Testis (tissue), 3 donors: ENCODE results near the gene TUB. TPM values are rescaled to one million over a fixed set of nuclear protein-coding genes. Genes with fewer than 3 reads are reported as not detected.

Source experiments
- DNase-seq: peaks from one replicate; pipeline ENCODE4 v3.0.0-alpha.2; 2019
- H3K27ac ChIP-seq, 2 donors: fragments of 200-600 bp; sonication (generic); one replicate each; pipeline ENCODE4 v1.5.1; 2019
- H3K27me3 ChIP-seq: fragments of 200-600 bp; sonication (generic); one replicate; pipeline ENCODE4 v1.5.1; 2019
- H3K36me3 ChIP-seq: fragments of 200-600 bp; sonication (generic); one replicate; pipeline ENCODE4 v1.5.1; 2017; ENCODE audit warnings: low read depth; ENCODE audit errors: missing control alignments
- H3K4me1 ChIP-seq: fragments of 200-600 bp; sonication (generic); one replicate; pipeline ENCODE4 v1.5.1; 2019
- H3K4me3 ChIP-seq, 2 donors: fragments of 200-600 bp; sonication (generic); one replicate each; pipeline ENCODE4 v1.5.1; 2017 to 2019
- H3K9me3 ChIP-seq: fragments of 200-600 bp; sonication (generic); one replicate; pipeline ENCODE4 v1.5.1; 2017
- CTCF ChIP-seq, 3 experiments: fragments of 450-650 bp in 2 of 3; fragments of 200-600 bp in 1 of 3; sonication (generic) in 1 of 3; IDR thresholded peaks; one replicate each; pipeline ENCODE4 v1.5.1; 2016 to 2019; ENCODE audit warnings: antibody characterized with exemption in 3 of 3, mild to moderate bottlenecking in 2 of 3, moderate library complexity in 1 of 3
- POLR2A ChIP-seq: fragments of 450-650 bp; IDR thresholded peaks from one replicate; pipeline ENCODE4 v1.6.1; 2017; ENCODE audit warnings: antibody characterized with exemption, mild to moderate bottlenecking, moderate library complexity
- whole genome bisulfite sequencing, 2 donors: methylation state at CpG; one replicate each; pipeline ENCODE4 v1.1.5; 2018; 5-methylcytosine and 5-hydroxymethylcytosine counted together
- intact Hi-C: fragments of 100-400 bp; cut with DNase I; formaldehyde crosslinking; loops from one replicate; pipeline ENCODE4 v1.15.1; 2023; ENCODE audit warnings: low total_unique reads
- polyA plus RNA-seq: library from polyadenylated mRNA; stranded (reverse); fragments of 350-450 nt; fragmentation: Illumina TruSeq; extraction: RNeasy Lipid Tissue Mini Kit (QIAGEN cat#74804); gene quantifications from one replicate; pipeline ENCODE4 v1.2.3, GENCODE V29; 2014; ENCODE audit warnings: low read depth, low replicate concordance; ENCODE audit not compliant: insufficient read depth
- total RNA-seq, 2 donors: library from RNA; depleted of rRNA; stranded (reverse); fragments of >200 nt; gene quantifications; one replicate each; pipeline ENCODE4 v1.2.3, GENCODE V29; 2016

TUB gene
- total and polyA plus RNA-seq, 3 donors from 2014 or later: 8.9 to 16.5 (median 15.6) TPM

DNA sequence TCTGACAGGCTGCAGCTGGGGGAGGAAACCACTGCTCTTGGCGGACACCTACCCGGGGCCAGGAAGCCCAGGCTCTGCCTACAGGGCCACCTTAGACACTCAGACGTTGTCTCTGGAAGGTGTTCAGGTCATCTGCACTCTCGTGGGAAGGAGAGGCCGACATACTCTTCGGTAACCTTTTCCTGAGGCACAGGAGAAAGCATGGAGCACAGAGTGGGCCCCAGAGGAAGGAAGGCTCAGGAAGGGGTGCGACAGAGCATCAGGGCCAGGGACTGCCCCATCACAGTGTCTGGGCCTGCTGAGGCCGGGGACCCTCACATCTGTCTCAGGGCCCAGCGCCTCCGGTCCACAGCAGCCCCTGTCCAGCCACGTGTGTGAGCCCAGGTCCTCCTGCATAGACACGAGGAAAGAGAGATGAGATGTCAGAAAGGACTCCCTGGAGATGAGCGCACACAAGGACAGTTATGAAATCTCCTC is 18.2 kb upstream of the TUB start:
- peak overlapping the region; percentile 58 to 59 for H3K27ac ChIP-seq
- no peak for DNase-seq
- H3K9me3 ChIP-seq: no peaks in the 10 kb centered on the region
- TF ChIP-seq POLR2A: no peak
- no peak for TF ChIP-seq CTCF (IDR thresholded peaks at IDR 0.05)
- 69% methylated on average over 11 to 13 of the region's 13 CpGs for WGBS, 2 donors
- no peaks in the 10 kb centered on the region for H3K27me3 ChIP-seq
- no peak overlapping the region for H3K4me3 ChIP-seq
- peaks cover 26% of the 10 kb centered on the region for H3K4me1 ChIP-seq
- no peaks in the 10 kb centered on the region for H3K36me3 ChIP-seq
- intact Hi-C loops: no loop called here

GRCh38 chr11:8063324-8063723 is 17.7 kb upstream of the TUB start:
- WGBS, 2 donors: 48 to 52% methylated on average over 7 of the region's 7 CpGs

GRCh38 chr11:8065031-8065430 is 16.0 kb upstream of the TUB start:
- TF ChIP-seq CTCF (IDR thresholded peaks at IDR 0.05) (no peak), POLR2A (no peak)
- intact Hi-C loops: no loop called here
- Histone ChIP-seq H3K27ac (no peak overlapping the region), H3K27me3 (no peaks in the 10 kb centered on the region), H3K9me3 (no peaks in the 10 kb centered on the region), H3K36me3 (no peaks in the 10 kb centered on the region), H3K4me3 (no peak overlapping the region), H3K4me1 (peaks cover 37% of the 10 kb centered on the region)
- DNase-seq: no peak
- WGBS, 2 donors: 94 to 97% methylated on average over 2 of the region's 2 CpGs

More at GRCh38 chr11:8063324-8063723, 17.7 kb upstream of the TUB start:
- Histone ChIP-seq H3K27ac (peak overlapping the region; percentile 59 to 77), H3K4me3 (no peak overlapping the region), H3K4me1 (peaks cover 28% of the 10 kb centered on the region), H3K9me3 (no peaks in the 10 kb centered on the region), H3K36me3 (no peaks in the 10 kb centered on the region), H3K27me3 (no peaks in the 10 kb centered on the region)
- DNase-seq: peak; percentile 74
- TF ChIP-seq POLR2A: no peak
- no peak for TF ChIP-seq CTCF (IDR thresholded peaks at IDR 0.05)
- intact Hi-C loops: no loop called here

DNA sequence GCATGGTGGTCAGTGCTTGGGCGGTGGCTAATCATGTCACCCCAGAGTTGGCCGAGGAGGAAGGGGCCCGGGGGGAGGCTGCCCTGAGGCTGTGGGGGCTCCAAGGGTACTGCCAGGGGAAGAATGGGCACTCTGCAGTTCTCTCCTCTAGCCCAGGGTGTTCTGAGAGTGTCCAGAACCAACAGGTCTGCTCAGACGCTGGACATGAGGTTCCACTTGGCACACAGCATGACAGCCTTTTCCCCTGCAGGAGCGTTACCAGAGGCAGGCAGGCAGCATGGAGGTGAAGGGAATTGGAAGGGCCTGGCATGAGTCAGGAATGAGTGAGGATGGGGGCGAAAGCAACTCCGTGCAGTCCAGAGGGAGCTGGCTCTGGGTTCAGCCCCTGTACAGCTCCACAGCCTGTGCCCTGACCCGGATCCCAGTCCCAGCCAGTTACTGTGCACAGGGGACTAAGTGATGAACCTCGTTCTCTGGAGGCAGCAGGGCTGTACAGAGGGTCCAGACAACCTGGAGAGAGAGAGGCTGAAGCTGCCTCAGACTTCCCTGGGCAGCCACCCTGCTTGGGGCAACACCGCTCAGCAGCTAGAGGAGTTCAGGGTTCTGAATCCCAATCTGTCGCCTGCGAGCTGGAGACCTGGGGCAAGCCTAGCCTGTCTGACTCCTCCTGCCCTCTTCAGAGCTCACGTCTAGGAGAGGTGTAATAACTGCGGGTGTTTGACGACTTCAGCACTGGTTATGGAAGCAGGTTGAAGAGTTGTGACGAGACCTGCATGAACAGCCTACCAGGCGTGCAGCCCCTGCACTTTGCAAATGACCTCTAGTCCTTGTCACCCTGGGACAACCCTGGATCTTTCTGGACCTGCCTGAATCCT is 14.7 kb upstream of the TUB start:
- Histone ChIP-seq H3K4me1 (peaks cover 28% of the 10 kb centered on the region), H3K27me3 (no peaks in the 10 kb centered on the region), H3K27ac (no peak overlapping the region), H3K9me3 (no peaks in the 10 kb centered on the region), H3K4me3 (no peak overlapping the region), H3K36me3 (no peaks in the 10 kb centered on the region)
- DNase-seq: peak; percentile 10
- TF ChIP-seq CTCF (IDR thresholded peaks at IDR 0.05) (no peak), POLR2A (no peak)
- WGBS, 2 donors: 87 to 89% methylated on average over 15 to 17 of the region's 17 CpGs
- intact Hi-C loops: no loop called here
